GM10248 (cell line): ENCODE data around the gene BRMS1L.

Experiments
- CTCF ChIA-PET: fragments of 300-600 bp; sonication (Branson Sonifier 250); formaldehyde crosslinking; extraction: SDS; loops from one replicate; lab custom pipeline; 2021; ENCODE audit warnings: antibody characterized with exemption; lab: Yijun Ruan, JAX
- POLR2A ChIA-PET: fragments of 350-650 bp; sonication (Branson Sonifier 250); formaldehyde crosslinking; extraction: SDS; loops from one replicate; lab custom pipeline; 2020; ENCODE audit warnings: antibody characterized with exemption; lab: Yijun Ruan, JAX
- DNase-seq: peaks from one replicate; pipeline ENCODE4 v3.0.0; 2012; ENCODE audit errors: extremely low spot score
- CTCF ChIP-seq: IDR thresholded peaks from 2 replicates; pipeline ENCODE4 v1.5.1; 2012; ENCODE audit warnings: mild to moderate bottlenecking, low read depth; ENCODE audit errors: extremely low read depth, missing control alignments, control extremely low read depth

The BRMS1L gene

GRCh38 chr14:35809597-35809996, 16.5 kb upstream of the BRMS1L start:
- DNase-seq: no peak
- TF ChIP-seq CTCF: no peak
- ChIA-PET CTCF (interaction anchor here (1.1 to 2.4 kb wide), 4 partner anchors 8 to 370 kb away, joined by 3 to 10 read pairs (median 8); partner anchors contain the start of gene BRMS1L), POLR2A (interaction anchor here (1.0 to 1.1 kb wide), 2 partner anchors 9 to 16 kb away, joined by 3 to 4 read pairs; partner anchors contain the start of gene BRMS1L)

- TF ChIP-seq CTCF: no peak
- ChIA-PET POLR2A (no interaction called here), CTCF (interaction anchor here (2.4 kb wide), 1 partner anchor 7 kb away, joined by 10 read pairs; no protein-coding TSS in a partner anchor)
- DNase-seq: no peak
Measured at GRCh38 chr14:35810963-35811362, 15.2 kb upstream of the BRMS1L start.

- POLR2A ChIA-PET: no interaction called here
- CTCF ChIA-PET: interaction anchor here (0.6 to 4.4 kb wide), 12 partner anchors 8 to 386 kb away, joined by 3 to 21 read pairs (median 4); partner anchors contain the start of gene BRMS1L
- peak; percentile 81 for TF ChIP-seq CTCF
- peak; percentile 50 for DNase-seq
Measured at GRCh38 chr14:35814371-35815005, 11.7 kb upstream of the BRMS1L start.

GRCh38 chr14:35818346-35819115, 7.6 kb upstream of the BRMS1L start:
- POLR2A ChIA-PET: interaction anchor here (0.5 to 1.0 kb wide), 3 partner anchors 9 to 1237 kb away, joined by 3 to 4 read pairs (median 3); partner anchors contain the start of gene RALGAPA1
- CTCF ChIA-PET: interaction anchor here (0.5 to 4.4 kb wide), 16 partner anchors 8 to 1145 kb away, joined by 3 to 21 read pairs (median 3); partner anchors contain the start of genes BRMS1L and RALGAPA1
- DNase-seq: peak; percentile 28
- peak; percentile 47 for TF ChIP-seq CTCF

GRCh38 chr14:35819591-35820540, 6.3 kb upstream of the BRMS1L start:
- DNase-seq: no peak
- TF ChIP-seq CTCF: no peak
- POLR2A ChIA-PET: no interaction called here
- CTCF ChIA-PET: interaction anchor here (0.6 to 1.1 kb wide), 2 partner anchors 25 to 404 kb away, joined by 3 read pairs; no protein-coding TSS in a partner anchor
